OCI-LY7 (cell line): ENCODE results near the gene NR2C2AP. TPM values are rescaled to one million over a fixed set of nuclear protein-coding genes. Genes with fewer than 3 reads are reported as not detected.
"Not testable (repeated sequence)": the region's sequence is repeated elsewhere in the genome, so short reads cannot be mapped to it uniquely, and the experiment has no call there.

Source experiments
- BruUV-seq: library from RNA; stranded (reverse); fragments of 400-500 nt; replicated peaks from 2 replicates; lab custom pipeline; 2021; lab: Mats Ljungman, UMichigan
- CTCF ChIA-PET: fragments of 300-600 bp; sonication (Branson Sonifier 250); formaldehyde crosslinking; loops from one replicate; lab custom pipeline; 2022; ENCODE audit warnings: antibody characterized with exemption; ENCODE audit not compliant: unreplicated experiment; lab: Charles Lee
- POLR2A ChIA-PET: fragments of 300-600 bp; sonication (Branson Sonifier 250); formaldehyde crosslinking; loops from one replicate; lab custom pipeline; 2022; ENCODE audit warnings: antibody characterized with exemption; lab: Charles Lee
- DNase-seq: peaks from one replicate; pipeline ENCODE4 v3.0.0-alpha.2; 2015; ENCODE audit warnings: low spot score
- H2AFZ ChIP-seq: fragments of 200-600 bp; sonication (generic), shearing (Covaris generic); 2 replicates; pipeline ENCODE4 v1.6.1; 2014; ENCODE audit warnings: mild to moderate bottlenecking, antibody characterized with exemption, low read length, moderate library complexity
- H3K27ac ChIP-seq: fragments of 200-600 bp; sonication (generic); 2 replicates; pipeline ENCODE4 v1.5.1; 2014; ENCODE audit warnings: mixed run types, low read depth, mild to moderate bottlenecking, moderate library complexity, low read length, inconsistent platforms; ENCODE audit not compliant: poor library complexity, severe bottlenecking
- H3K36me3 ChIP-seq: fragments of 200-600 bp; sonication (generic); 2 replicates; pipeline ENCODE4 v1.6.1; 2014; ENCODE audit warnings: mild to moderate bottlenecking, antibody characterized with exemption, low read length, moderate library complexity, mixed read lengths; ENCODE audit not compliant: insufficient read depth
- H3K4me1 ChIP-seq: fragments of 200-600 bp; sonication (generic); 2 replicates; pipeline ENCODE4 v1.5.1; 2014; ENCODE audit warnings: mild to moderate bottlenecking, low read length; ENCODE audit not compliant: insufficient read depth, poor library complexity, severe bottlenecking
- H3K4me2 ChIP-seq: fragments of 200-600 bp; sonication (generic); 2 replicates; pipeline ENCODE4 v1.6.1; 2014; ENCODE audit warnings: mild to moderate bottlenecking, low read length
- H3K4me3 ChIP-seq: fragments of 200-600 bp; sonication (generic); 2 replicates; pipeline ENCODE4 v1.5.1; 2014; ENCODE audit warnings: mild to moderate bottlenecking, low read depth, low read length; ENCODE audit not compliant: poor library complexity, severe bottlenecking
- H3K79me2 ChIP-seq: fragments of 200-600 bp; sonication (generic); 2 replicates; pipeline ENCODE4 v1.6.1; 2016; ENCODE audit warnings: low read depth, mild to moderate bottlenecking, low read length, moderate library complexity, mixed read lengths; ENCODE audit not compliant: insufficient read depth
- H3K9me2 ChIP-seq: fragments of 200-600 bp; sonication (generic); 2 replicates; pipeline ENCODE4 v1.6.1; 2016; ENCODE audit warnings: mild to moderate bottlenecking, low read length, mixed read lengths; ENCODE audit not compliant: insufficient read depth
- H3K9me3 ChIP-seq: fragments of 200-600 bp; sonication (generic); 2 replicates; pipeline ENCODE4 v1.6.1; 2014; ENCODE audit warnings: mild to moderate bottlenecking, mixed run types, low read length, mixed read lengths
- H4K20me1 ChIP-seq: fragments of 200-600 bp; sonication (generic); 2 replicates; pipeline ENCODE4 v1.6.1; 2014; ENCODE audit warnings: mild to moderate bottlenecking, antibody characterized with exemption, low read length, moderate library complexity, mixed read lengths; ENCODE audit not compliant: insufficient read depth
- EZH2phosphoT487 ChIP-seq: fragments of 200-600 bp; sonication (generic); IDR thresholded peaks from 2 replicates; pipeline ENCODE4 v1.6.1; 2018; ENCODE audit warnings: low read depth, borderline replicate concordance, mild to moderate bottlenecking, mixed run types, antibody characterized with exemption, low read length, moderate library complexity, mixed read lengths
- intact Hi-C: fragments of 100-400 bp; cut with micrococcal nuclease; formaldehyde crosslinking; loops from one replicate; pipeline ENCODE4 v1.10.0; 2022; ENCODE audit not compliant: unreplicated experiment
- total RNA-seq, 2 experiments: library from RNA; depleted of rRNA in 1 of 2; stranded (reverse); fragments of >200 nt in 1 of 2; shearing (Covaris generic) in 1 of 2; gene quantifications; 2 replicates each; pipeline ENCODE4 v1.2.3, GENCODE V29; 2014 to 2022
- TF ChIP-seq, protein P1 (sequence below): fragments of 200-600 bp; sonication (generic); conservative IDR thresholded peaks from 2 replicates; pipeline ENCODE4 v1.5.1; 2014; ENCODE audit warnings: mild to moderate bottlenecking, antibody characterized with exemption, low read length, moderate library complexity, mixed read lengths

NR2C2AP gene
- total RNA-seq, 2 experiments from 2014 or later, result 27.3 to 29.7 TPM

DNA sequence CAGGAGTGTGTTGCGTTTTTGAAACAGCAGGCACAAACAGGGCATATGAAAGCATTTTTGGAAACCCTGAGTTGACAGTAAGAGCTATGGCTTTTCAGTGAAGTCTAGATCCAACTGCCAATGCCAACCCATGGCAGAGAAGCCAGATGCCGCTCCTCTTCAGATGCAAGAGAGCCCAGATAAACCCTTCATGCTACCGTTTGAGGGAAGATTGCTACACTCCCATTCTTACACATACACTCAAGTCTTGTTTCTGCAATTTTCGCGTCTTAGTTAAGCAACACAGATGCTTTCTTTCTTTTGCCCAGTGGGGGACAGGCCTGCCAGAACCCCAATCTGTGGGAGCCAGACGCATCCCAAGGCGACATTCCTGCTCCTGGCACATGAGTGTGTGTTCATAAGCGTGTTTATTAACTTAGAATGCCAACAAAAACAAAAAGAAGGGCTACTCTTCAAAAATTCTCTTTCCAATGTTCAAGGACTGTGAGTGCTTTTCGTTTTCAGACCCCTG is 21.7 kb downstream of the NR2C2AP start:
- Histone ChIP-seq H3K27ac (no peak overlapping the region), H3K4me2 (no peak overlapping the region), H4K20me1 (no peaks in the 10 kb centered on the region), H3K36me3 (peaks cover 55% of the 10 kb centered on the region), H2AFZ (no peak overlapping the region), H3K79me2 (no peaks in the 10 kb centered on the region), H3K9me3 (no peaks in the 10 kb centered on the region), H3K4me1 (no peaks in the 10 kb centered on the region), H3K4me3 (no peak overlapping the region), H3K9me2 (no peaks in the 10 kb centered on the region)
- no peak for TF ChIP-seq EZH2phosphoT487
- TF ChIP-seq, protein P1, sequence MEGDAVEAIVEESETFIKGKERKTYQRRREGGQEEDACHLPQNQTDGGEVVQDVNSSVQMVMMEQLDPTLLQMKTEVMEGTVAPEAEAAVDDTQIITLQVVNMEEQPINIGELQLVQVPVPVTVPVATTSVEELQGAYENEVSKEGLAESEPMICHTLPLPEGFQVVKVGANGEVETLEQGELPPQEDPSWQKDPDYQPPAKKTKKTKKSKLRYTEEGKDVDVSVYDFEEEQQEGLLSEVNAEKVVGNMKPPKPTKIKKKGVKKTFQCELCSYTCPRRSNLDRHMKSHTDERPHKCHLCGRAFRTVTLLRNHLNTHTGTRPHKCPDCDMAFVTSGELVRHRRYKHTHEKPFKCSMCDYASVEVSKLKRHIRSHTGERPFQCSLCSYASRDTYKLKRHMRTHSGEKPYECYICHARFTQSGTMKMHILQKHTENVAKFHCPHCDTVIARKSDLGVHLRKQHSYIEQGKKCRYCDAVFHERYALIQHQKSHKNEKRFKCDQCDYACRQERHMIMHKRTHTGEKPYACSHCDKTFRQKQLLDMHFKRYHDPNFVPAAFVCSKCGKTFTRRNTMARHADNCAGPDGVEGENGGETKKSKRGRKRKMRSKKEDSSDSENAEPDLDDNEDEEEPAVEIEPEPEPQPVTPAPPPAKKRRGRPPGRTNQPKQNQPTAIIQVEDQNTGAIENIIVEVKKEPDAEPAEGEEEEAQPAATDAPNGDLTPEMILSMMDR, result no peak
- POLR2A ChIA-PET, result interaction anchor here (0.6 kb wide), 1 partner anchor 9 kb away, joined by 3 read pairs; no protein-coding TSS in a partner anchor
- DNase-seq, result no peak
- CTCF ChIA-PET, result no interaction called here
- intact Hi-C loops, result no loop called here
- BruUV-seq, result no TSS peak

DNA sequence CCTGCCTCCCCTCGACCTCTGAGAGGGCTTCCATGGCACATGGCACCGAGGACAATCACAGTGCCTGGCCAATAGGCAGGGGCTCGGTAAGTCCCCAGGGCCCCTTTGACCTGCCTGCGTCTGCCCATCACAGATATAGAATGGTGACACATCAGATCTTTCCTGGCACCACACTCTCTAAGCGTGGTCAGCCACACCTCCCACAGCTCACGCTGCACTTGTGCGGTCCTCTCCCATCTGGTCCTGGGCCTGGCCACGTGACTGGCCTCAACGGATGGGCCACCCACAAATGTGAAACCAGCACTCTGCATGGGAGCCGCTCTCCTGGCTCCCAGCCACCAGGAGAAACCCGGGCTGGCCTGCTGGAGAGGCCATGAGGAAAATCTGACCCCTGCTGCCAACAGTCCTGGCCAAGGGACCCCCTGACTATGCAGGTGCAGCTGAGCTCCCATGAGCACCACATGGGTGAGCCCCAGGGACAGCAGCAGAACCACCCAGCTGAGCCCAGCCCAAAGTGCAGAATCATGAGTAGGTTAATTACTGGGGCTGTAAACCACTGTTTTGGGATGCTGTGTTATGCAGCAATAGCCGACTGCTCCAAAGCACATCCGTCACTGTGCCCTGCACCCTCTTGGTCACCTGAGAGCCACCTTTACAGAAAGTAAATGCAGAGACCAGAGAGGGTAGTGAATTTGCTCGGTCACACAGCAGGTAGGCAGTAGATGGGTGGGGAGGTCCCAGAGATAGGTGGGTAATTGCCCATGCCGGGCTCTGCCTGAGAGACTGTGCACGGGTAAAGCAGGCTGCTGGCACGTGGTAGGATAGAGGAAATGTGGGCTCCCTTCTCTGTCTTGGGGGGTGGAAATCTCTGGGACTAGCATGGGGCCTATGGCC is 23.4 kb downstream of the NR2C2AP start:
- Histone ChIP-seq H3K9me2 (no peaks in the 10 kb centered on the region), H3K9me3 (no peaks in the 10 kb centered on the region), H3K4me1 (peaks cover 6% of the 10 kb centered on the region), H2AFZ (no peak overlapping the region), H3K4me3 (no peak overlapping the region), H3K27ac (no peak overlapping the region), H3K79me2 (no peaks in the 10 kb centered on the region), H4K20me1 (no peaks in the 10 kb centered on the region), H3K36me3 (peaks cover 39% of the 10 kb centered on the region), H3K4me2 (no peak overlapping the region)
- CTCF ChIA-PET, result no interaction called here
- POLR2A ChIA-PET, result no interaction called here
- DNase-seq, result no peak
- TF ChIP-seq, protein P1, result no peak
- no peak for TF ChIP-seq EZH2phosphoT487
- intact Hi-C loops, result no loop called here
- BruUV-seq, result TSS peak; percentile 37

DNA sequence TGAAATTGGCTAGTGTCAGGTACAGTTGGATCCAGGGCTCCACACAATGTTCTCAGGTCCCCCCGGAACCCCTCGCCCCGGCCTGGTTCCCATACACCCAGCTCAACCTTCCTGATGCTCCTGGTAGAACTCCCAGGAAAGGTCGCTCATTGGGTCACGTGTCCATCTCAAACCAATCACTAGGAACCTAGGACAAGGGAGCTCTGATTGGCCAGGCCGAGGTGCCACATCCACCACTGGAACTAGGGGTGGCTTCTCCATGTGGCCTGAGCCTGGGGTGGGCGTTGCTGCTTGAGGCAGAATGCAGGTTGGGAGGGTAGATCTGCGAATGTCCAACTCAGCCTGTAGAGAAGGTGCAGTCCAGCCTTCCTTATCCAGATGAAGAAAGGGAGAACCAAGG is 26.3 kb downstream of the NR2C2AP start:
- no peak overlapping the region for H2AFZ ChIP-seq
- H3K9me3 ChIP-seq, result no peaks in the 10 kb centered on the region
- ChIA-PET CTCF (no interaction called here), POLR2A (interaction anchor here (1.5 kb wide), 1 partner anchor 16 kb away, joined by 3 read pairs; no protein-coding TSS in a partner anchor)
- H3K79me2 ChIP-seq, result no peaks in the 10 kb centered on the region
- no peak for DNase-seq
- peaks cover 31% of the 10 kb centered on the region for H3K4me1 ChIP-seq
- intact Hi-C loops, result no loop called here
- TF ChIP-seq, protein P1, result no peak
- TF ChIP-seq EZH2phosphoT487, result no peak
- H3K4me3 ChIP-seq, result no peak overlapping the region
- peaks cover 27% of the 10 kb centered on the region for H3K36me3 ChIP-seq
- no peaks in the 10 kb centered on the region for H4K20me1 ChIP-seq
- BruUV-seq, result no TSS peak
- no peak overlapping the region for H3K27ac ChIP-seq
- H3K4me2 ChIP-seq, result no peak overlapping the region
- no peaks in the 10 kb centered on the region for H3K9me2 ChIP-seq

DNA sequence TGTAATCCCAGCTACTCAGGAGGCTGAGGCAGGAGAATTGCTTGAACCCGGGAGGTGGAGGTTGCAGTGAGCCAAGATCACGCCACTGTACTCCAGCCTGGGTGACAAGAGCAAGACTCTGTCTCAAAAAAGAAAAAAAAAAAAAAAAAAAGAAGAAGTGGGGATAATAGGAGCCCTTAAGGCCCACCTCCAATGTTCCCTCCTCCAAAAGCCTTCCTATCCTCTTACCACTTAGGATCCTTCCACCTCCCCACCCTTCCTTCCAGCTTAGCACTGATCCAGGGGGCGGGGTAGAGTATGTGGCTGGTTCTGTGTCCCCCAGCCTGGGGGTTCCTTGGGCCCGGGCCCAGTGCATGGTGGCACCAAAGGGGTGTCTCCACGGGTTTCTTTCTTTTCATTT is 30.0 kb downstream of the NR2C2AP start:
- intact Hi-C loops, H3K4me3 ChIP-seq, CTCF ChIA-PET, H3K9me2 ChIP-seq, H3K27ac ChIP-seq, H3K4me2 ChIP-seq, H4K20me1 ChIP-seq, BruUV-seq, H3K9me3 ChIP-seq, H2AFZ ChIP-seq, DNase-seq: not testable (repeated sequence)
- Histone ChIP-seq H3K4me1 (peaks cover 47% of the 10 kb centered on the region), H3K36me3 (peaks cover 20% of the 10 kb centered on the region), H3K79me2 (peaks cover 19% of the 10 kb centered on the region)
- POLR2A ChIA-PET, result interaction anchor here (0.7 to 7.6 kb wide), 2 partner anchors 15 to 114 kb away, joined by 4 to 201 read pairs; no protein-coding TSS in a partner anchor
